Psoas muscle (tissue), 8 donors: ENCODE measurements around the gene PRKACG. TPM values are rescaled to one million over a fixed set of nuclear protein-coding genes. Genes with fewer than 3 reads are reported as not detected.

Source experiments
- ATAC-seq, 4 donors: fragments of 200-7000 bp; cut with Tn5 transposase; one replicate each; pipeline ENCODE4 v1.9.1; 2020; ENCODE audit warnings: moderate library complexity in 3 of 4, mild to moderate bottlenecking in 2 of 4
- DNase-seq, 2 donors: peaks; one replicate each; pipeline ENCODE4 v3.0.0-alpha.2; 2020
- H3K27ac ChIP-seq: fragments of 200-600 bp; one replicate; pipeline ENCODE4 v1.8.0; 2022
- H3K27me3 ChIP-seq, 3 donors: fragments of 200-600 bp in 1 of 3; one replicate each; pipeline versions ENCODE4 v1.6.1 to v1.8.0; 2013 to 2022; ENCODE audit warnings: low read length in 2 of 3, mild to moderate bottlenecking in 2 of 3, moderate library complexity in 1 of 3; ENCODE audit not compliant: insufficient read depth in 3 of 3
- H3K36me3 ChIP-seq, 2 donors: fragments of 200-600 bp in 1 of 2; one replicate each; pipeline versions ENCODE4 v1.6.1 to v1.8.0; 2013 to 2022; ENCODE audit warnings: low read depth in 1 of 2, mild to moderate bottlenecking in 1 of 2, moderate library complexity in 1 of 2; ENCODE audit not compliant: insufficient read depth in 1 of 2
- H3K4me1 ChIP-seq: fragments of 200-600 bp; one replicate; pipeline ENCODE4 v1.8.0; 2022
- H3K4me3 ChIP-seq: fragments of 200-600 bp; one replicate; pipeline ENCODE4 v1.8.0; 2022; ENCODE audit warnings: mild to moderate bottlenecking
- H3K9me3 ChIP-seq: fragments of 200-600 bp; one replicate; pipeline ENCODE4 v1.8.0; 2022
- WGBS, 3 donors: extraction: QIAGEN DNeasy Blood & Tissue Kit; methylation state at CpG; one replicate each; pipeline versions ENCODE4 v1.1.6 to v1.1.7; 2013; 5-methylcytosine and 5-hydroxymethylcytosine counted together
- intact Hi-C, 2 donors: fragments of 100-400 bp; cut with DNase I; formaldehyde crosslinking; loops; one replicate each; pipeline versions ENCODE4 v1.11.0 to v1.14.2; 2022
- polyA plus RNA-seq, 3 donors: library from polyadenylated mRNA; stranded (reverse); fragments of 200-250 nt; gene quantifications; one replicate each; pipeline ENCODE4 v1.2.3, GENCODE V29; 2013
- total RNA-seq, 4 donors: library from RNA; stranded (reverse); fragmentation: NEBNext Ultra II Directional in 2 of 4; extraction: Animal tissue kit (Norgen Biotek cat#: 25700) in 2 of 4; gene quantifications; one replicate each; pipeline versions ENCODE4 v1.2.1 to v1.2.4, GENCODE V29; 2021 to 2023
- TF ChIP-seq, protein P1 (sequence below): fragments of 200-600 bp; IDR thresholded peaks from one replicate; pipeline ENCODE4 v1.8.0; 2022; ENCODE audit warnings: antibody characterized with exemption
- donor health status: healthy with polysubstance abuse.
- donor health status: DM: no; HTN: no; CAD: no; lungs with moderate emphysema.
- donor health status: Bipolar disorder and iron deficiency.
- donor health status: healthy.
- donor health status: DM: yes; HTN: yes; CAD: no.
- donor health status: DM: no; HTN: no; CAD: no.
- donor health status: DM: no; HTN: no; CAD: no.
- donor health status: DM: yes; HTN: yes; CAD: no.

PRKACG gene
- total and polyA plus RNA-seq, 7 donors = not detected

DNA sequence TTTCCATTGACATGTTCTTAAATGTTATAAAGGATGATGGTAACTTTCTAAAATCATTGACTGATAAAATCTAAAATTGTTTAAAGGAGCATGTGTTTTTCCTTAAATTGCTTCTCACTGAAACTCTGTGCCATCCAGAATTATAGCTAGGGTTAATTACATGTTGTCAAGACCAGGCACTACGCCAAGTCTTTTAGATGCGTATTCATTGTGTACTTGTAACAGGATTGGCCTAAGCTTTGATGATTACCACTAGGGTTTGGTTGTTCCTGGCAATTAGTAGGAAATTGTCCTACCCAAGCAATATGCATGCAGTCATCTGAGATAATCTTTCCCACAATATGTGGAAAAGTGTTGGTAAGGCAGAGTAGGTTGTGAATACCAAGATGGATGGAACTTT, 43.8 kb downstream of the PRKACG start:
- intact Hi-C loops = loop anchor here in 1 of 2 donors (10.0 kb wide), 1 partner anchor 165 kb away; no protein-coding TSS in a partner anchor
- no peaks in the 10 kb centered on the region for H3K27me3 ChIP-seq
- 61 to 68% (median 66%) methylated on average over 2 of the region's 2 CpGs for WGBS, 3 donors
- H3K27ac ChIP-seq = no peak overlapping the region
- TF ChIP-seq, protein P1, sequence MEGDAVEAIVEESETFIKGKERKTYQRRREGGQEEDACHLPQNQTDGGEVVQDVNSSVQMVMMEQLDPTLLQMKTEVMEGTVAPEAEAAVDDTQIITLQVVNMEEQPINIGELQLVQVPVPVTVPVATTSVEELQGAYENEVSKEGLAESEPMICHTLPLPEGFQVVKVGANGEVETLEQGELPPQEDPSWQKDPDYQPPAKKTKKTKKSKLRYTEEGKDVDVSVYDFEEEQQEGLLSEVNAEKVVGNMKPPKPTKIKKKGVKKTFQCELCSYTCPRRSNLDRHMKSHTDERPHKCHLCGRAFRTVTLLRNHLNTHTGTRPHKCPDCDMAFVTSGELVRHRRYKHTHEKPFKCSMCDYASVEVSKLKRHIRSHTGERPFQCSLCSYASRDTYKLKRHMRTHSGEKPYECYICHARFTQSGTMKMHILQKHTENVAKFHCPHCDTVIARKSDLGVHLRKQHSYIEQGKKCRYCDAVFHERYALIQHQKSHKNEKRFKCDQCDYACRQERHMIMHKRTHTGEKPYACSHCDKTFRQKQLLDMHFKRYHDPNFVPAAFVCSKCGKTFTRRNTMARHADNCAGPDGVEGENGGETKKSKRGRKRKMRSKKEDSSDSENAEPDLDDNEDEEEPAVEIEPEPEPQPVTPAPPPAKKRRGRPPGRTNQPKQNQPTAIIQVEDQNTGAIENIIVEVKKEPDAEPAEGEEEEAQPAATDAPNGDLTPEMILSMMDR = no peak
- no peak for DNase-seq
- no peak for ATAC-seq
- H3K4me3 ChIP-seq = no peak overlapping the region
- H3K36me3 ChIP-seq = no peaks in the 10 kb centered on the region
- H3K9me3 ChIP-seq = no peaks in the 10 kb centered on the region
- H3K4me1 ChIP-seq = no peaks in the 10 kb centered on the region

DNA sequence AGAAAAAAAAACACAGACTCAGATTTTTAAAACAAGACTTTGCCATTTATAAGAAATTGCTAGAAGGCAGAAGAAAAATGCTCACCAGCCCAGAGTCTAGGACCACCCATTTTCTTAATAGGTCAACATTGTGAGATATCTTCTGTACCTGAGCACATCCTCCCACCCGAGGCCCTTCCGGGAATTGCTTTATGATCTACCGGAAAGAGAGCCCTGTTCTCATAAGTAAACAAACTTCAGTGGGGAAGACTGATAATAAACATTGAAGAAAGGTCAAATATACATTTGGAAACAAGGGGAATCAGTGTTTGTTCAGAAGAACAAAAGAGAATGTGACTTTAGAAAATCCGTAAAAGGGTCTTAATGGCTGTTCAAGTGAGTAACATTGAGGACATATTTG, 44.4 kb downstream of the PRKACG start:
- Histone ChIP-seq H3K4me3 (no peak overlapping the region), H3K9me3 (no peaks in the 10 kb centered on the region), H3K36me3 (no peaks in the 10 kb centered on the region), H3K27me3 (no peaks in the 10 kb centered on the region), H3K27ac (no peak overlapping the region), H3K4me1 (no peaks in the 10 kb centered on the region)
- intact Hi-C loops = loop anchor here in 1 of 2 donors (10.0 kb wide), 1 partner anchor 225 kb away; no protein-coding TSS in a partner anchor
- 73 to 77% (median 75%) methylated on average over 4 of the region's 4 CpGs for WGBS, 3 donors
- no peak for ATAC-seq
- DNase-seq = no peak
- TF ChIP-seq, protein P1 = no peak

DNA sequence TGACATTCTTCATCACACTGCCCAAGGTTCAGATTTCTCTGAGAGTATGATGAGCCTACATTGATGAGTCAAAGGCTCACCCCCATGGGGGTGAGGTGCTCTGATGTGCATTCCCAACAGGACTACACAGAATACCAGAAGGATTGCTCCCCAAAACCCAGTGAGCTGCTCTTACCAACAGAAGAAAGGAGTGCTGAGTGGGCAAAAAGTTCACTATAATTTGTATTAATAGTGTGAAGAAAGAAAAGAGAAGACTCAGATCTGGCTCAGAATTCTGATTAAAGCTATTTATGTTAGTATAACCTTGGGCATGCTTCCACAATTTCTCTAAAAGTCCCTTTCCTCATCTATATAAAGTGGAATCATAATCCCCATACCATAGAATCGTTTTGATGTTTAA, 46.1 kb downstream of the PRKACG start:
- intact Hi-C loops = loop anchor here in 1 of 2 donors (10.0 kb wide), 1 partner anchor 223 kb away; no protein-coding TSS in a partner anchor
- Histone ChIP-seq H3K27me3 (no peaks in the 10 kb centered on the region), H3K4me1 (no peaks in the 10 kb centered on the region), H3K9me3 (no peaks in the 10 kb centered on the region), H3K4me3 (no peak overlapping the region), H3K27ac (no peak overlapping the region), H3K36me3 (no peaks in the 10 kb centered on the region)
- DNase-seq = no peak
- TF ChIP-seq, protein P1 = no peak
- ATAC-seq = no peak
- 52 to 76% (median 64%) methylated on average over 1 of the region's 1 CpG for WGBS, 3 donors

DNA sequence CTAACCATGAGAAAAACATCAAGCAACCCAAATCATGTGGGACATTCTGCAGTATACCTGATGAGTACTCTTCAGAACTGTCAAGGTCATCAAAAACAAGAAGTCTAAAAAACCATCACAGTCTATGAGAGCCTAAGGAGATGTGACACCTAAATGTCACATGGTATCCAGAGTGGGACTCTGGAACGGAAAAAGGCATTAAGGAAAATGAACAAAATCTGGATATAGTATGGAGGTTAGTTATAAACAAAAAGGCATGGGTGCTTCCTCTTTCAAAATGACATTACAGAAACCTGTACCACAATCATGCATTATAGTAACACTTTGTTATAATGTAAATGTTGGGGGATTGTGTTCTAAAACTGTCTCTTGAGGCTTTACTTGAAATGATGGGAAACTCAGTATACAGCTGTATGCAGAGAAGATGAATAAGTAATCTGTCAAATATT, 47.4 kb downstream of the PRKACG start:
- Histone ChIP-seq H3K9me3 (no peaks in the 10 kb centered on the region), H3K27ac (no peak overlapping the region), H3K27me3 (no peaks in the 10 kb centered on the region), H3K4me3 (no peak overlapping the region), H3K4me1 (no peaks in the 10 kb centered on the region), H3K36me3 (no peaks in the 10 kb centered on the region)
- 87 to 90% (median 88%) methylated on average over 1 of the region's 1 CpG for whole genome bisulfite sequencing, 3 donors
- ATAC-seq (no peak), DNase-seq (no peak)
- intact Hi-C loops = loop anchor here in 1 of 2 donors (10.0 kb wide), 1 partner anchor 222 kb away; no protein-coding TSS in a partner anchor
- TF ChIP-seq, protein P1 = no peak

DNA sequence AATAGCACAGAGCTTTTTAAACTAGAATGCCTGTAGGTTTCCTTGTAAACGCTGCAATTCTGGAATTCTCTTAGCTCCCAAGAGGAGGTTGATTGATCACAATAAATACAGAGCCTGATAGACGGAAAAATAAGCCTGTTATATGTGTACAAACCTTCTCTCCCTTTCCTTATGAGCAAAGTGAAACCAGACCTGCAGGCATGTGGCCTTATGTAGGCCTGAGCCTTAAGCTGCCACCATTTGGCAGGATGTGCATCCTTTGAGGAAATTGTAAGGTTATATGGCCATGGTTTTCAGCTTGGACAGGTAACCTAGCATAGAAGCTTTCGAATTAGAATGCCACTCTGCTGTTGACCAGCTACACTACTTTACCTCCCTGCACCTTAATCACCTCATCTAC, 49.1 kb downstream of the PRKACG start:
- Histone ChIP-seq H3K36me3 (no peaks in the 10 kb centered on the region), H3K9me3 (no peaks in the 10 kb centered on the region), H3K27ac (no peak overlapping the region), H3K4me1 (no peaks in the 10 kb centered on the region), H3K4me3 (no peak overlapping the region), H3K27me3 (no peaks in the 10 kb centered on the region)
- ATAC-seq (no peak), DNase-seq (no peak)
- 62 to 67% (median 67%) methylated on average over 3 of the region's 3 CpGs for WGBS, 3 donors
- intact Hi-C loops = loop anchor here in 1 of 2 donors (10.0 kb wide), 1 partner anchor 220 kb away; no protein-coding TSS in a partner anchor
- TF ChIP-seq, protein P1 = no peak
